Measurements from ENCODE around the gene NR1D1. TPM values are rescaled to one million over a fixed set of nuclear protein-coding genes. Genes with fewer than 3 reads are reported as not detected.

The NR1D1 gene
- total and polyA plus RNA-seq, 2 of the 13 experiments (the other 11 are each of a cell fraction or from before 2014, with no cell fraction given) = 2.1 to 2.7 TPM

- TF ChIP-seq ZNF142 (CRISPR knock-in tag; IDR thresholded peaks at IDR 0.05) = 0 out of 2 replicates have a peak, but pooled peaks have one; percentile 2
- TF ChIP-seq NFYC (CRISPR knock-in tag; IDR thresholded peaks at IDR 0.05) = no peak
- no peak for TF ChIP-seq BRD4 (CRISPR knock-in tag; IDR thresholded peaks at IDR 0.05)
- TF ChIP-seq ZNF24 (IDR thresholded peaks at IDR 0.05) = no peak
- TF ChIP-seq MLXIP (CRISPR knock-in tag; IDR thresholded peaks at IDR 0.05; ENCODE audit: borderline replicate concordance) = 0 out of 2 replicates have a peak, but pooled peaks have one; percentile 2
- TF ChIP-seq KDM3A (CRISPR knock-in tag; IDR thresholded peaks at IDR 0.05; ENCODE audit: low read depth) = no peak
- TF ChIP-seq HIC2 (CRISPR knock-in tag; IDR thresholded peaks at IDR 0.05; ENCODE audit: low read depth) = no peak
- no peak for TF ChIP-seq PLSCR1 (CRISPR knock-in tag; IDR thresholded peaks at IDR 0.05; ENCODE audit: borderline replicate concordance)
- TF ChIP-seq E2F5 (CRISPR knock-in tag; conservative IDR thresholded peaks at IDR 0.05) = no peak
- TF ChIP-seq IRX3 (CRISPR knock-in tag; IDR thresholded peaks at IDR 0.05; ENCODE audit: borderline replicate concordance, low read depth) = no peak
- no peak for TF ChIP-seq ARNT2 (CRISPR knock-in tag; IDR thresholded peaks at IDR 0.05; ENCODE audit: low read depth)
- no peak for TF ChIP-seq HMGXB3 (CRISPR knock-in tag; IDR thresholded peaks at IDR 0.05; ENCODE audit: borderline replicate concordance)
These were observed 14.7 kb upstream of the NR1D1 start (continued) for GRCh38 chr17:40115101-40115436.
